ENCODE results near the gene KRTAP5-5.
"Not testable (repeated sequence)": the region's sequence is repeated elsewhere in the genome, so short reads cannot be mapped to it uniquely, and the experiment has no call there.

The KRTAP5-5 gene

GRCh38 chr11:1607156-1607845, 22.3 kb upstream of the KRTAP5-5 start:
- not testable (repeated sequence) for DNase-seq (ENCODE audit: low spot score)

GRCh38 chr11:1607901-1608300, 21.7 kb upstream of the KRTAP5-5 start:
- not testable (repeated sequence) for DNase-seq (ENCODE audit: low spot score)

GRCh38 chr11:1608363-1608762, 21.2 kb upstream of the KRTAP5-5 start, which contains the start of gene KRTAP5-3:
TSS of gene KRTAP5-3 (minus strand) at chr11:1608463. CDS start at chr11:1608385, 78 bp downstream.
- DNase-seq (ENCODE audit: low spot score), result no peak

- DNase-seq (ENCODE audit: low spot score), result no peak
Measured at GRCh38 chr11:1618231-1618630, 11.3 kb upstream of the KRTAP5-5 start.

GRCh38 chr11:1619449-1619848, 10.1 kb upstream of the KRTAP5-5 start:
- no peak for DNase-seq (ENCODE audit: low spot score)

GRCh38 chr11:1622086-1622485, 7.5 kb upstream of the KRTAP5-5 start, which contains the start of gene KRTAP5-4:
TSS of gene KRTAP5-4 (minus strand) at chr11:1622138. CDS start at chr11:1622093, 45 bp downstream.
- no peak for DNase-seq (ENCODE audit: low spot score)

- DNase-seq (ENCODE audit: low spot score), result no peak
Measured at GRCh38 chr11:1623716-1624115, 5.9 kb upstream of the KRTAP5-5 start.

GRCh38 chr11:1624621-1625020, 5.0 kb upstream of the KRTAP5-5 start:
- no peak for DNase-seq (ENCODE audit: low spot score)

GRCh38 chr11:1625541-1625940, 4.0 kb upstream of the KRTAP5-5 start:
- no peak for DNase-seq (ENCODE audit: low spot score)

GRCh38 chr11:1628506-1629325, 859 bp upstream of the KRTAP5-5 start:
- peak; percentile 43 for DNase-seq (ENCODE audit: low spot score)

GRCh38 chr11:1630271-1630670, 696 bp downstream of the KRTAP5-5 start:
- DNase-seq (ENCODE audit: low spot score), result no peak

- DNase-seq (ENCODE audit: low spot score), result peak; percentile 59
Measured at GRCh38 chr11:1631066-1631568, 1.5 kb downstream of the KRTAP5-5 start.

GRCh38 chr11:1632053-1632714, 2.6 kb downstream of the KRTAP5-5 start:
- no peak for DNase-seq (ENCODE audit: low spot score)

GRCh38 chr11:1633864-1634263, 4.3 kb downstream of the KRTAP5-5 start:
- DNase-seq (ENCODE audit: low spot score), result no peak

GRCh38 chr11:1636291-1636950, 6.8 kb downstream of the KRTAP5-5 start:
- DNase-seq (ENCODE audit: low spot score), result no peak

GRCh38 chr11:1637628-1638027, 8.1 kb downstream of the KRTAP5-5 start:
- DNase-seq (ENCODE audit: low spot score), result no peak

GRCh38 chr11:1638344-1638743, 8.8 kb downstream of the KRTAP5-5 start:
- DNase-seq (ENCODE audit: low spot score), result no peak

- peak; percentile 82 for DNase-seq (ENCODE audit: low spot score)
Measured at GRCh38 chr11:1639102-1639620, 9.6 kb downstream of the KRTAP5-5 start.

- DNase-seq (ENCODE audit: low spot score), result no peak
Measured at GRCh38 chr11:1639666-1640065, 10.1 kb downstream of the KRTAP5-5 start.

- peak; percentile 47 for DNase-seq (ENCODE audit: low spot score)
Measured at GRCh38 chr11:1640076-1640946, 10.7 kb downstream of the KRTAP5-5 start.
